UCSD-AML1 (cell line): ENCODE data around the gene CAPZB.
"Not testable (repeated sequence)": the region's sequence is repeated elsewhere in the genome, so short reads cannot be mapped to it uniquely, and the experiment has no call there.

Experiments used
- DNase-seq: peaks from one replicate; lab custom pipeline; 2025; ENCODE audit not compliant: unreplicated experiment; lab: John Stamatoyannopoulos, UW

CAPZB gene

GRCh38 chr1:19499887-19500286 is 14.5 kb upstream of the CAPZB start:
- not testable (repeated sequence) for DNase-seq

GRCh38 chr1:19497443-19497842 is 12.1 kb upstream of the CAPZB start:
- DNase-seq: not testable (repeated sequence)

GRCh38 chr1:19496527-19496874 is 11.2 kb upstream of the CAPZB start:
- DNase-seq: no peak

GRCh38 chr1:19495799-19496526 is 10.6 kb upstream of the CAPZB start:
- DNase-seq: no peak

GRCh38 chr1:19495000-19495656 is 9.8 kb upstream of the CAPZB start:
- DNase-seq: no peak

GRCh38 chr1:19493547-19493946 is 8.2 kb upstream of the CAPZB start:
- no peak for DNase-seq

GRCh38 chr1:19489996-19490395 is 4.7 kb upstream of the CAPZB start:
- no peak for DNase-seq

- no peak for DNase-seq
Observed at GRCh38 chr1:19488136-19488535, 2.8 kb upstream of the CAPZB start.

GRCh38 chr1:19484798-19485361 is 459 bp downstream of the CAPZB start:
- DNase-seq: peak; percentile 54

GRCh38 chr1:19484338-19484797 is 971 bp downstream of the CAPZB start:
- no peak for DNase-seq

- no peak for DNase-seq
Observed at GRCh38 chr1:19483691-19484090, 1.6 kb downstream of the CAPZB start.

GRCh38 chr1:19483261-19483660 is 2.1 kb downstream of the CAPZB start:
- DNase-seq: no peak

- DNase-seq: no peak
Observed at GRCh38 chr1:19481826-19482398, 3.4 kb downstream of the CAPZB start.

- no peak for DNase-seq
Observed at GRCh38 chr1:19480282-19480681, 5.1 kb downstream of the CAPZB start.

GRCh38 chr1:19479351-19480120 is 5.8 kb downstream of the CAPZB start:
- DNase-seq: no peak

- DNase-seq: no peak
Observed at GRCh38 chr1:19478322-19478721, 7.0 kb downstream of the CAPZB start.

- peak; percentile 78 for DNase-seq
Observed at GRCh38 chr1:19477284-19478249, 7.8 kb downstream of the CAPZB start.

- DNase-seq: peak; percentile 78
Observed at GRCh38 chr1:19476450-19477190, 8.7 kb downstream of the CAPZB start.

GRCh38 chr1:19475296-19475695 is 10.0 kb downstream of the CAPZB start:
- no peak for DNase-seq
